ENCODE results near the gene P2RX5.

GRCh38 chr17:3659541-3660111 lies 36.3 kb downstream of the P2RX5 start:
- peak; percentile 32 to 44 for TF ChIP-seq CTCF (conservative IDR thresholded peaks at IDR 0.05 in 1 of 2, IDR thresholded peaks at IDR 0.05 in 1 of 2; ENCODE audit: low read depth in 1 of 2, low read length in 2 of 2)
- no peak for TF ChIP-seq EZH2 (IDR thresholded peaks at IDR 0.05; ENCODE audit: low read length, missing control alignments)
